Stimulated activated CD4-positive, alpha-beta T cell treated with anti-CD3 and anti-CD28 coated beads, Interleukin-1b, Interleukin-23, amount 100 ng/mL, for 24 hours (primary cell): ENCODE measurements around the gene FNDC10.
A peak's percentile ranks its signal among the peaks of the same experiment; 100 is the strongest.
"Not testable (repeated sequence)": the region's sequence is repeated elsewhere in the genome, so short reads cannot be mapped to it uniquely, and the experiment has no call there.

Experiments
- DNase-seq, 4 experiments: peaks; one replicate each; pipeline ENCODE4 v3.0.0-alpha.2; 2020; ENCODE audit warnings: low read depth in 4 of 4, low spot score in 1 of 4

FNDC10 gene

GRCh38 chr1:1599935-1600860 lies at the start of gene FNDC10:
Gene FNDC10 (minus strand): TSS chr1:1600135. CDS start chr1:1600015, 120 bp downstream.
- peak in 1 of 4 experiments; percentile 17 for DNase-seq

GRCh38 chr1:1648265-1648664 lies 48.3 kb upstream of the FNDC10 start:
- DNase-seq, result not testable (repeated sequence)

GRCh38 chr1:1647567-1648241 lies 47.8 kb upstream of the FNDC10 start:
- not testable (repeated sequence) for DNase-seq

- DNase-seq, result not testable (repeated sequence)
These were observed 46.4 kb upstream of the FNDC10 start for GRCh38 chr1:1646326-1646725.

- not testable (repeated sequence) for DNase-seq
These were observed 41.0 kb upstream of the FNDC10 start for GRCh38 chr1:1640711-1641461.

GRCh38 chr1:1640081-1640480 lies 40.1 kb upstream of the FNDC10 start:
- not testable (repeated sequence) for DNase-seq

GRCh38 chr1:1639368-1639767 lies 39.4 kb upstream of the FNDC10 start:
- not testable (repeated sequence) for DNase-seq

GRCh38 chr1:1638528-1638927 lies 38.6 kb upstream of the FNDC10 start:
- not testable (repeated sequence) for DNase-seq

- not testable (repeated sequence) for DNase-seq
These were observed 37.5 kb upstream of the FNDC10 start for GRCh38 chr1:1637479-1637875.

- not testable (repeated sequence) for DNase-seq
These were observed 36.9 kb upstream of the FNDC10 start for GRCh38 chr1:1636621-1637478.

GRCh38 chr1:1634613-1635012 lies 34.7 kb upstream of the FNDC10 start:
- DNase-seq, result not testable (repeated sequence)

GRCh38 chr1:1633409-1633808 lies 33.5 kb upstream of the FNDC10 start:
- not testable (repeated sequence) for DNase-seq

GRCh38 chr1:1631782-1632420 lies 32.0 kb upstream of the FNDC10 start, which contains the start of gene MMP23B:
Gene MMP23B (plus strand): TSS chr1:1632173. CDS start chr1:1632219, 46 bp downstream.
- DNase-seq, result no peak

- no peak for DNase-seq
These were observed 31.2 kb upstream of the FNDC10 start for GRCh38 chr1:1630965-1631781.

GRCh38 chr1:1630191-1630964 lies 30.4 kb upstream of the FNDC10 start:
- peak; percentile 63 to 86 (median 77) for DNase-seq

GRCh38 chr1:1629430-1630190 lies 29.7 kb upstream of the FNDC10 start:
- peak in 2 of 4 experiments; percentile 31 to 39 for DNase-seq

GRCh38 chr1:1628754-1629429 lies 29.0 kb upstream of the FNDC10 start:
- DNase-seq, result peak in 1 of 4 experiments; percentile 25
